ENCODE measurements around the gene CERS4.
A peak's percentile ranks its signal among the peaks of the same experiment; 100 is the strongest.

- no peak for TF ChIP-seq POLR2AphosphoS5 (IDR thresholded peaks at IDR 0.05; ENCODE audit: low read depth, low read length)
- TF ChIP-seq POU2F2 (IDR thresholded peaks at IDR 0.05; ENCODE audit: low read depth, low read length), result no peak
- no peak for TF ChIP-seq POLR2A (IDR thresholded peaks at IDR 0.05; ENCODE audit: low read depth, low read length)
- peak; percentile 11 for TF ChIP-seq PAX5 (IDR thresholded peaks at IDR 0.05; ENCODE audit: insufficient read depth, low read length, severe bottlenecking)
- TF ChIP-seq TAF1 (IDR thresholded peaks at IDR 0.05; ENCODE audit: low read depth, low read length), result no peak
These were observed 1.4 kb downstream of the CERS4 start for GRCh38 chr19:8210421-8211101.
